Measurements from ENCODE around the gene TANGO2. TPM values are rescaled to one million over a fixed set of nuclear protein-coding genes. Genes with fewer than 3 reads are reported as not detected.

Gene TANGO2
- total and polyA plus RNA-seq, 9 of the 15 experiments (the other 6 are each of a cell fraction or from before 2014, with no cell fraction given) = 15.5 to 94.9 (median 70.1) TPM

GRCh38 chr22:20025401-20026203 is 4.7 kb downstream of the TANGO2 start (continued):
- TF ChIP-seq JUNB (CRISPR knock-in tag; conservative IDR thresholded peaks at IDR 0.05) (peak; percentile 50; the same call in 1 of the 2 replicates), NFXL1 (CRISPR knock-in tag; IDR thresholded peaks at IDR 0.05) (peak; percentile 75; the same call in 1 of the 2 replicates), ZNF354B (CRISPR knock-in tag; IDR thresholded peaks at IDR 0.05) (peak; percentile 79), ZC3H11A (IDR thresholded peaks at IDR 0.05; ENCODE audit: low read depth, low read length) (peak; percentile 64), ZNF583 (CRISPR knock-in tag; IDR thresholded peaks at IDR 0.05) (peak; percentile 98), ZNF586 (CRISPR knock-in tag; conservative IDR thresholded peaks at IDR 0.05) (0 out of 2 replicates have a peak, but pooled peaks have one; percentile 62), JUN (IDR thresholded peaks at IDR 0.05; ENCODE audit: borderline replicate concordance, low read depth, low read length) (peak; percentile 81; the same call in 1 of the 2 replicates), JUN (CRISPR knock-in tag; IDR thresholded peaks at IDR 0.05; ENCODE audit: borderline replicate concordance) (no peak), CBFA2T3 (IDR thresholded peaks at IDR 0.05) (no peak), CTCFL (IDR thresholded peaks at IDR 0.05; ENCODE audit: borderline replicate concordance, insufficient read depth, low read depth, low read length, poor library complexity, severe bottlenecking) (no peak), ZFP1 (CRISPR knock-in tag; IDR thresholded peaks at IDR 0.05) (peak; percentile 71), GMEB1 (CRISPR knock-in tag; IDR thresholded peaks at IDR 0.05) (peak; percentile 60; the same call in 1 of the 2 replicates), ZNF140 (CRISPR knock-in tag; IDR thresholded peaks at IDR 0.05) (no peak), FUS (optimal IDR thresholded peaks at IDR 0.05; ENCODE audit: low read depth, low read length) (no peak), HDGF (IDR thresholded peaks at IDR 0.05) (no peak), HBP1 (CRISPR knock-in tag; IDR thresholded peaks at IDR 0.05) (peak; percentile 98), ZNF518B (CRISPR knock-in tag; IDR thresholded peaks at IDR 0.05) (no peak), OTX1 (CRISPR knock-in tag; IDR thresholded peaks at IDR 0.05) (peak; percentile 96), TSC22D4 (tag; IDR thresholded peaks at IDR 0.05) (no peak), PYGO2 (tag; IDR thresholded peaks at IDR 0.05) (peak; percentile 85)

All from K562 (cell line).